Stimulated activated CD4-positive, alpha-beta T cell treated with anti-CD3 and anti-CD28 coated beads, TNF-alpha, amount 100 ng/mL, for 24 hours (primary cell): ENCODE data around the gene ASB10.

Experiments used
- DNase-seq, 3 experiments: peaks; one replicate each; pipeline ENCODE4 v3.0.0-alpha.2; 2020; ENCODE audit warnings: low read depth in 3 of 3

The ASB10 gene

DNA sequence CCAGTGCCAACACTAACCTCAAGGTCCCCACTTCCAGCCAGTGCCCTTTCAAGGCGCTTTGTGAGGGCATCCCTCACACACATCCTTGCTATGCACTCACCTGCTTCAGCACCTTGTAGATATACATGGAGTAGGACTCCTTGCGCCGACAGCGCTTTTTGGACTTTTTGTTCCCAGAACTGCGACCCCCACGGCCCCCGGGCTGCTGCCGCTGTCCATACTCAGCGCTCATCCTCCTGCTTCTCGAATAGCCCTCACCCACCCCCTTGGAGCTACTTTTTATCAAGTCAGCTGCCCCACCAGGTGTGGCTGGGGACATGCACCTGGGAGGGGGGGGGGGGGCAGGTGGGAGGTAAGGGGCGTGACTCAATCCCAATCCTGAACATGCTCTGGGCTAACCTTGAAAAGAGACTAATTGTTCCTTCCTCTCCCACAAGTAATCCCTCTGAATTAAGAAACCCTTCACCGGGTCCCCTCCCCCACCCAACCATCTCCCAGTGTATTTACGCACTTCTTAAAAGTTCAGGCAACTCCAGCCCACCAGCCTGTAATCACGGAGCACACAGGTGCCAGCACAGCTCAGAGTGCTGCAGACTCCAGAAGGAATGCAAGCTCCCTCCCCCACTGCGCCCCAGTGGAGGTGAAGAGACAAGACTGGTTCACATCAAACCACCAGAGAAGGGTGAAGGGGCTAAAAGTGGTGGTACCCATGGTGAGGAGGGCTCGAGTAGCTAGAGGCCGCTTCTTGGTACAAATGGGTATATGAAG lies 23.2 kb upstream of the ASB10 start, which contains the start of gene H2BK1:
TSS of gene H2BK1 (minus strand) at position 402 of the 768 bp plus-strand sequence. CDS start at position 232, 170 bp downstream.
- DNase-seq = no peak

DNA sequence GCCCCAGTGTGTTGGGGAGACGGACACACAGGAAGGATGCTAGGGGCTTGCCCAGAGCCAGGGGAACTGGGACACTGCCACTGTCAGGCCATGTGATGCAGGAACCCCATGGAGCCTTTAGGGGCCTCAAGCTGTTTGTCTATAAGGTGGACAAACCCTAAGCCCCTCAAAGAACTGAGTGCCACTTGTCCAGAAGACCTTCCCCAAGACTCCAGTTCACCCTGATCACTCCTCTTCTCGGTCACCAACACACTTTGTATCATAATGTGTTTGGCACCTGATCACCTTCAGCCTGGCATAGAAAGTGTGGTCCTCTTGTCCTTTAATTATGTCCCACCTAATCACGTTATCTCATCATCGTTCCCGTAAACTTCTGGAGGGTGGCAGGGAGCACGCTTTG lies 22.5 kb upstream of the ASB10 start:
- no peak for DNase-seq

DNA sequence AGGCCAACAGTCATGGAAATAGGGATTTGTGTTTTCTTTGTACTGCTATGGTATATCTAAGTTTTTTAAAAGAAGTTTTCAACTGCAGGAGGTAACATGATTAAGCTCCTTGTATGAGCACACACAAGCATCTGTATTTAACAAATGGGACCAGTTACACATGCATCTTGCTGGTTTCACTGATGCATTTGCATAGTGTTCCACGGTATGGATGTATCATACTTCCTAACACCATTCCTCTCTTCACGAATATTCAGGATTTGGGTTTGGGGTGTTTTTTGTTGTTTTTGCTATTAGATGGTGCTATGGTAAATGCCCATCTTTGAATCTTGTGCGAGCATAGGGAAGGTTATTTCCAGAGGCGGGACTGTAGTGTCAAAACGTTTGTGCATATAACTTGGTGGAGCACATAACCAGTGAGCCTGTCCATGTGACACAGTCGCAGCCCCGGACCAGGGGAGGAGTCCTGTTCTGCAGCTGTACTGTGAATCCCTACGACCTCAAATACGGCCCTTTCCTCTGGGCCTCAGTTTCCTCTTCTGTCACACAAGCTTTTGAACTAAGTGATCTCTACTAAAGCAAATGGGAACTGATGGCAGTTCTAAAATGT lies 21.3 kb upstream of the ASB10 start:
- no peak for DNase-seq

DNA sequence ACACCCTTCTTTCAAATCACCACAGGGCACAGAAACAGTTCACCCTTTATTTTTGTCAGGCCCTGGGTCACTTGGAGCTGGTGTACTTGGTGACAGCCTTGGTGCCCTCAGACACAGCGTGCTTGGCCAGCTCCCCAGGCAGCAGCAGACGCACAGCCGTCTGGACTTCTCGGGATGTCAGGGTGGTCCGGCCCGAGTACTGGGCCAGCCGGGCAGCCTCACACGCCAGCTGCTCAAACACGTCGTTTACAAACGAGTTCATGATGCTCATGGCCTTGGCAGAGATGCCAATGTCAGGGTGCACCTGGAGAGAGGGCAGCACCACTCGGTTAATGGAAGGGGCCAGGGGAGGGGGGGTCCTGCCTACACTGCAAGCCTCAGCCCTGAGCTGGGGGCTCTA lies 20.8 kb upstream of the ASB10 start:
- no peak for DNase-seq

GRCh38 chr7:151207315-151207714 lies 20.3 kb upstream of the ASB10 start:
- DNase-seq = no peak

DNA sequence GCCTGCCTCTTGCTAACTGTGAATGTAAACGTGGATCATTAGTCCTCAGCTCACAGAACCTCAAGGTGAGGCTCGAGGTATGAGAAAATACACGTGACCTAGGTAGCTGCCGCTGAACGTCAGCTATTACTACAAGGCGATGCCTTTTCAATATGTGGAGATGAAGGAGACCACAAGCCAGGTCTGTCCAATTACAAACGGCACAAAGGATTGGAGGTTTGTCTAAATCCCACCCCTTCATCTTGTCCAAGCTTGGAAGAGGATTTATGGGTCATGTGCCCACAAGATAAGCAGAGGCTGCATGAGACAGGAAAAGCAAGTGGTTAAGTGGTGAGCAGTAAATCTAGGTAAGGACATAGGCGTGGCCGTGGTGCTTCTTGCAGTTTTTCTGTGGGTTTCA lies 19.9 kb upstream of the ASB10 start:
- DNase-seq = no peak

DNA sequence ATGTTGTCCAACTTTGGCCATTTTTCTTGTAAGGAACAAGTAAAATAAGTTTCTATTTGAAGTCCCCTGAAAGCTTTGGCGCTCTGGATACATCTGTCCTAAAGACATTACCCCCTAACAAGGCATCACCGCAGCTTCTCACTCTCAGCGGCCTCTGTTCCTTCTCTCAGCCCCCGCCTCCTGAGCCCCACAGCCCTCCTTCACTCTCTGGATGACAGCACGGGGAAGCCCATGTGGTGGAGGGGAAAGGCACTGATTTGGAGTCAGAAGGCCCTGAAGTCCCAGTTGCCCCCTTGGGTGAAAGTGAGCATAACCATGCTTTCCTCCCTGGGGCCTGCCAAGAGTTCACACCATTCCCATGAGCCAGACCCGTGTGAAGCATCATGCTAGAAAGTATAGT lies 18.7 kb upstream of the ASB10 start:
- DNase-seq = no peak

DNA sequence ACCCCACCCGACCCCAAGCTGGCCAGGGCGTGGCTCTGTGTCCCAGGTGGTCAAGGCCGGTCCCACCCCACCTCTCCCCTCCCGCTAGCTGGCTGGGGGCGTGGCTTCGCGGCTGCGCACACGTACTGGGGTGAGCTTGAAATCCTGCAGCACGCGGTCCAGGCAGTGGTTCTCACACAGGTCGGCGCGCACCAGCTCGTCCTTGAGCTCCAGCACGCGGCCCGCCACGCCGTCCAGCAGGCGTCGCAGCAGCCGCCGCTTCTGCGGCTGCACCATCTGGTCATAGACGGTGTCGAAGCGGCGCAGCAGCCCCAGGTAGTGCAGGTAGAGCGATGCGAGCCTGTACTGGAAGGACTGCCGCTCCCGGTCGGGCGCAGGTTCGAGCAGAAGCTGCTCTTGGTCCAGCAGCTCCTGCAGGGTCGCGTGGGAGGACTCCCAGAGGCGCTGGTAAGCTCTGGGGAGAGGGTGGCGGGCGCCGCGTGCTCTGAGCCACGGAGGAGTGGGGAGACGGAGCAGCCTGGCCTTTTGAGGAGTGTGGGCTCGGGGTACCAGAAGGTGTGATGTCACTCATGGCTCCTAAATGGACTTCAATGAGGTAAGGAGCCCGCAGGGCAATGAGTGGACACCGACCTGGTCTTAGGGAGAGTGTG lies 17.5 kb upstream of the ASB10 start:
- no peak for DNase-seq

- no peak for DNase-seq
Observed at GRCh38 chr7:151202836-151203235, 15.8 kb upstream of the ASB10 start.

GRCh38 chr7:151201751-151202150 lies 14.7 kb upstream of the ASB10 start:
- DNase-seq = no peak

DNA sequence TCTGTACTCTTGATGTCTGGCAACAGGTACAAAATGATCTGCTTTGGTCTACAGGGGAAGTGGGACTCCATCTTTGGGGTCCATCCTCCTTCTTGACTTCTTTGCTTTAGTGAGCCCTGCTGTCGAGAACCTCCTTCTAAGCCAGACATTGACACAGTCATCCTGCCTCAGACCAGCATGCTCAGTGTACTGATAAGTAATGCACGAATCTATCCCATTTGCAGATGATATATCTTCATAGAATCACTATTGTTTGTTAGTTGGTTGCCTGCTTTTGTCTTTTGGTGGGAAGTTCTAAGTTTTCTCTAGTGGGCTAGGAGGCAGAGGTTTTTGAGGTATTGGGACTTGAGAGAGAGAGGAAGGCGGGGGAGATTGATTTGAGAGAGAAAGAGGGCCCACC lies 14.3 kb upstream of the ASB10 start:
- DNase-seq = no peak

DNA sequence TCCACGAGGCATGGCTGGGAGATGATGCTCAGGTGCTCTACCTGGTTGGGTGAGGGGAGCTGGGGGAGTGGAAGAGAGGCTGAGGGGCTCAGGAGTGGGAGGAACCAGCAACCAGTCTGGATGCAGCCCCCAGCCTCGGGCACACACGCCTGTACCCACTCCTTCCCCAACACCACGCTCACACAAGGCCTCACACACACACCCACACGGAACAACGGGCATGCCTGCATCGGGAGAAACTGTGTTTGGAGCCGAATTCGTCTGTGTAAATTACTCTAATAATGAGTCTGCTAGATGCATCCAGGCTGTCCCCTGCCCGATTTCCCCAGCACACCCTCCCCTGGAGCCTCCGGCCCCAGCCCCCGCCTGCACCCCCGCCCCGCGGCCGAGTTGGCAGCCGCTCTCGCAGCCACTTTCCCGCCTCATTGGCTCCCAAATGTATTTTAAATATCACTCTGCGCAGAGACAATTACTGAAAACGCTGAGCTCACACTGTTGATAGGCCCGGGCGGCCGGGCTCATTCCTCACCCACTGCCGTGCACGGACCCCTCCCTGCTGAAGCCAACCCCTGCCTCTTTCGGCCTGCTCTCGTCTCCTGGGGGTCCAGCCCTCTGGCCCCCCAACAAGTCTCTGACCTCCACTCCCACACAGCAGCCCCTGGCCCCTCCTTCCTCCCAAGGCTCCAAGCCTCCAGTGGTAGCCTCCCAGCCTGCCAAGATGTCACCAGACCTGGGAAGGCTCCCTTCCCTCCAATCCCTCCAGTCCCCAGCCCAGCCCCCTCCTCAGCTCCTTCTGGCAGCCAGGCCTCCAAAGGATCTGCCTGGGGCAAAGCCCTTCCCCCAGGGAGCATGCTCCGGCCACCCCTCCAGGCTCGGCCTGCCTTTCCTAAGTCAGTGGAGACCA lies 12.1 kb upstream of the ASB10 start:
- no peak for DNase-seq

DNA sequence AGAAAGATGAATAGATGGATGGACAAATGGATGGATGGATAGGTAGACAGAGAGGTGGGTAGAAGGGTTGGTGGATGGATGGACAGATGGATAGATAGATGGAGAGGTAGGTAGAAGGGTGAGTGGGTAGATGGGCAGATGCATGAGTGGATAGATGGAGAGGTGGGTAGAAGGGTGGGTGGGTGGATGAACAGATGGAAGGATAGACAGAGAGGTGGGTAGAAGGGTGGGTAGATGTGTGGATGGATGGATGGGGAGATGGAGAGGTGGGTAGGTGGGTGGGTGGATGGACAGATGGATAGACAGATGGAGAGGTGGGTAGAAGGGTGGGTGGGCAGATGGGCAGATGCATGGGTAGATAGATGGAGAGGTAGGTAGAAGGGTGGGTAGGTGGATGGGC lies 10.9 kb upstream of the ASB10 start:
- DNase-seq = no peak

DNA sequence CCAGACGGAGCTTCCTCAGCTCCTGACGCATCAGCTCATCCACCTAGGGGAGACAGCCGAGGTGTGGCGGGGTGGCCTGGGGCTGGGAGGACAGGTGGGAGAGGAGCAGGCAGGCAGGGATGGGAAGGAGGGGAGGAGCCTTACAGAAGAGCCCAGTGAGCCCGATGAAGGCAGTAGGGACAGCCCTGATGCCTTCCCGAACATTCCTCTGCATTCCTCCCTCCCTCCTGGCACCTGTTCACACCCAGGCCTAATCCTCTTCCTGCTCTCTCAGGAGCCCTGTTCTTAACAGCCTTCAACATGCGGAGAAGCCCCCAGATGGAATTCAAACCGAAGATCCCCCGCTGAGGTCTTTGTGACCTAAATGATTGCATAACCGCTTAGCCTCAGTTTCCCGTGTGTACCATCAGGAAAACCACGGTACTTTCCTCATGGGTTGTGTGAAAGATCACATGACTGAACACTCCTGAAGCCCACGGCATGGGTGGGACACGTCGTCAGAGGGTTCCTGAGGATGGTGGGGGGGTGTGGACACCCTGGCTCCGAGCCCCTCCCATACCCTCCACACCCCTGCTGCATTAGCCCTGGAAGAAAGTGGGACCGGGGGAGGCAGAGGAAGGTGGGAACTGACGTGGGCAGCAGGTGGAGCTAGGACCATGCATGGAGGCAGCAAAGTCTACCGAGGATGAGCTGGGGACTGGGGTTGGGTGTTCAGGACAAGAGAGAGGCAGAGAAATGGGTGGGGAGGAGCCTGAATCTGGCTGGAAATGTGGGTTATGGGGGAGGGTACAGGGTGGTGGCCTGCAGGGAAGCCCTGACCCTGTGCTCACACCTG lies 8.8 kb upstream of the ASB10 start:
- no peak for DNase-seq

DNA sequence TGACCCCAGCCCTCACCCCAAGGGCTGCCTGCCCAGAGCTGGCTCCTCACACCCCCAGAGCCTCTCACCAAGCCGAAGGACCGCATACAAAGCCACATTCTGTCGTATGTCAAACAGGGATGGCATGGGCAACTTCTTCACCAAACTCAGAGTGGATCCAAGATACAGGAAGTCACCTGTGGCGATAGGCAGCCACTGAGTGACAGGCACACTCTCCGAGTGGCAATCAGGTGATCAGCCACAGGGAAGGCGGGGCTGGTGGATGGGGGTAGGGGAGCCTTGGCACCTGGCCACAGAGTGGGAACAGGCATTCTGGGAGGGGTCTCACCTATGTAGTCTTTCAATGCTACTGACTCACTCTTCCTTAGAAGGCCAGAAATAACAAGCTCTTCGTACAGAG lies 7.1 kb upstream of the ASB10 start:
- DNase-seq = no peak

GRCh38 chr7:151193203-151193978 lies 6.3 kb upstream of the ASB10 start:
- no peak for DNase-seq

DNA sequence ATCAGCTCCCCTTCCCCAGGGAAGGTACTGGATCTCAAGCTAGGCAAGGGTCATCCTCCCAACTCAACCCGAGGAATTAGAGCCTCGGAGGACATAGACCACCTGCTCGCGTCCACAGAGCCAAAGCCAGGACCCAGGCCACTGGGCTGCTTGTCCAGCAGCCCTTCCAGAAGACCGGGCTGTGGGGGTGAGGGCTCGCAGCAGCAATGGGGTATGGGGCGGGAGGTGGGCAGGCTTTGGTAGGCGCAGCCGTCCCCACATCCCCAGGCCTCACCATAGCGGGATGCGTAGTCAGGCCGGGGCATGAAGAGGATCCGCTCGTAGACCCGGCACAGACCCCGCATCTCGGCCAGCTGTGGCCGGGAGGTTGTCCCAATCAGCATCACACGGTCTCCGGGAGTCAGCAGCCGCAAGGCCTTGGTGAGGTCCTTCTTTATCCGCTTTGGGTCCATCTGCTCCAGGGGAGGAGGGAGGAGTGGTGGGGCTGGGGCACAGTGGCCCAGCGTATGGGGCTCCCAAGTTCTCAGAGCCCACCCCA lies 5.0 kb upstream of the ASB10 start:
- DNase-seq = no peak

GRCh38 chr7:151191544-151191943 lies 4.5 kb upstream of the ASB10 start:
- DNase-seq = no peak

GRCh38 chr7:151189038-151189437 lies 2.0 kb upstream of the ASB10 start:
- no peak for DNase-seq

DNA sequence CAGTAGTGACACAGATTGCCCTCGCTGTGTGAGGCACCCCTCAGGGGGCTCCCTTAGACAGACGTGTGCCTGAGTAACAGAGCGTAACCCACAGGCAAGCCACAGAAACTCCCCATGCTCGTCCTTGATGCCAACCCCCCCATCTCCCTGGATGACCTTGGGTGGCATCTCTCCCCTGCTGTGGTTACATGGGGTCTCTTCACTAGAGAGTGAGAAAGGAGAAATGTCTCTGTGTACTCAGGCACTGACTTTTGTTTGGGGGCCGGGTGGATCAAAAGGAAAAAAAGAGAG lies 1.1 kb upstream of the ASB10 start:
- DNase-seq = no peak
